Stimulated activated CD8-positive, alpha-beta memory T cell treated with anti-CD3 and anti-CD28 coated beads, Interleukin-4, amount 100 ng/mL, for 24 hours (primary cell): ENCODE measurements around the gene FBXW9.
"Not testable (repeated sequence)": the region's sequence is repeated elsewhere in the genome, so short reads cannot be mapped to it uniquely, and the experiment has no call there.

ENCODE experiments used
- DNase-seq: peaks from one replicate; pipeline ENCODE4 v3.0.0-alpha.2; 2020; ENCODE audit warnings: low read depth

FBXW9 gene

DNA sequence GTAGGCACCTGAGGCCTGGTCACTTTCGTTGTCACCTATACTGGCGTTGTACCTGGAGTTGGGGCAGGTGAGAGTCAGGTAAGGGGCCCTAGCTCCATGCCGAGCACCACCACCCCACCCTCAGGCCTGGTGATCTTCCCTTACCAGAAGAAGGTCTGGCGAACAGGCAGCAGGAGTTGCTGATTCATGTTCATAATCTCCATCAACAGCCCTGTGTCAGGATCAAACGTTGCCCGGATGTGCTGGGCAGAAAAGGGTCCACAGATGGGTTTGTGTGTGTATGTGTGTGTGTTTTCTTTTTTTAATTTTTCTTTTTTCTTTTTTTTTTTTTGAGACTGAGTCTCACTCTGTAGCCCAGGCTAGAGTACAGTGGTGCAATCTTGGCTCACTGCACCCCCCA is 44.2 kb downstream of the FBXW9 start:
- no peak for DNase-seq

DNA sequence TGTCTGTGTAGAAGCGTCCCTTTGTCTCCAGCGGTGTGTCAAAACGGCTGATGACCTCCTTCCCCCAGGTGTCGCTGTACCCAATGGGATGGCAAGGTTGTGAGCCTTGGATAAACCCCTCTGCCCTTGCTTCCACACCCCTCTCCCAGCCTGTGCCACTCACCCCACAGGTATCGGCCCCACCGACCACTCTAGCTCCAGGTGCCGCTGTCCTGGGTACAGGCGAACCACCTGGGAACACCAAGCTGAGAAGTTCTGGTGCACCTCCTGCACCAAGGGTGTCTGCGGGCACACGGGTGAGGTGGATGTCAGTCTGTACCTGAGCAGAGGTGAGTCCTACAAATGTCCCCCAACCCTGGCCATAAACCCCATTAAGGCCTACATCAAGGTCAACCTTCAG is 46.5 kb downstream of the FBXW9 start:
- no peak for DNase-seq

DNA sequence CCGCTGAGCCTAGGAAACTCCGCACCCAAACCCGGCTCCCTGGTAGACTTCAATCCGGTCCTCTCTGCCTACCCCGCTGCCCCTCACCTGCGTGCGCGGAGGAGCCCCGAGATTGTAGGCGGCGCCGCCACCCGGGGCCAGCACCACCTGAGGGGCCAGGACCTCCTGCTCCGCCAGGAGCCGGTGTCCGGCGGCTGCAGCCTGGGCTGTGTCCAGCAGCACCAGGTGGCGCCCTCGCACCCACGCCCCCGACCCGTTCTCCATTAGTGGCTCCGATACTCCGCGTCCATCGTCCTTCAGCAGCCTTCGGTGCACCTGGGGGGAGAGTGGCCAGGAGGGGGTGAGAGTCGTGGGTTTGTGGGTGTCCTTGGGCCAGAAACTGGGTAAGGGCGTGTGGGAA is 48.3 kb downstream of the FBXW9 start:
- DNase-seq: no peak

DNA sequence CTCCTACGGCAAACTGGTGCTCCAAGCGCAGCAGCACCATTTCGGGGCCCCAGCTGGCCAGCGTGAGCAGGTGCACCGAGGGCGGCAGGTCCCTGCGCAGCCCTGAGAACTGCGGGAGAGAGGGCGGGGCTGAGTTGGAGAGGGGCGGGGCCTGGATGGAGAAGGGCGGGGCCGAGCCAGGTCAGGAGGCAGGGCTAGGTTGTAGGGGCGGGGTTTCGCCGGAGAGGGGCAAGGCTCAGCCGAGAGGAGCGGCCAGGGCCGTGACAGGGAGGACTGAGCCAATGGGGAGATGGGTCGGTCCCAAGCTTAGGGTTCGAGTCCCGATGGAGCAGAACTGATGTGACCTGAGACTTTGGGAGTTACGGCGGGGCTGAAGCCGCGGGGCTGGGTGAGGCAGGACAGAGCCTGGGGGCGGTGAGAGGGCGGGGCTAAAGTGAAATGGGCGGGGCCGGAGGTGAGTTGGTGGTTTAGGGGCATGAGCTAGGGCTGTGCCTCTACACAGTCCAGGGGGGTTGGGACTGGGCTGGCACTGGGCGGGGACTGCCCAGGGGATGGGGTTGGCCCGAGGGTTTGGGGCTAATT is 48.9 kb downstream of the FBXW9 start:
- no peak for DNase-seq

DNA sequence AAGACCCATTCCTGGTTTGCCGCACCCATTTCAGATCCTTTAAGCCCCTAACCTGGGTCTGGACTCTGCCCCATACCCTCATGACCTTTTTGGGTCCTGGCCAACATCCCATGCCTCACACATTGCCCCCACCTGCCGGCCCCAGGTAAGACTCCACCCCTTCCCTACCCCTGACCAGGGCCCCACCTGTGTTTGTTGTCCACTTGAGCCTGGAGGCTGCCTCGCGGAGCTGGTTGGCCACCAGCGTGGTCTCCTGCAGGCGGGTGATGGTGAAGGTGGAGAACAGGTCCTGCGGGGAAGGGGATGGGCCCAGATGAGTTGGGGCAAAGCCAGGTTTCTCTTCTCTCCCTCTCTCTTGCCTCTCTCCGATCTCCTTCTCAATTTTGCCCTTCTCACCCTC is 49.4 kb downstream of the FBXW9 start:
- DNase-seq: no peak

DNA sequence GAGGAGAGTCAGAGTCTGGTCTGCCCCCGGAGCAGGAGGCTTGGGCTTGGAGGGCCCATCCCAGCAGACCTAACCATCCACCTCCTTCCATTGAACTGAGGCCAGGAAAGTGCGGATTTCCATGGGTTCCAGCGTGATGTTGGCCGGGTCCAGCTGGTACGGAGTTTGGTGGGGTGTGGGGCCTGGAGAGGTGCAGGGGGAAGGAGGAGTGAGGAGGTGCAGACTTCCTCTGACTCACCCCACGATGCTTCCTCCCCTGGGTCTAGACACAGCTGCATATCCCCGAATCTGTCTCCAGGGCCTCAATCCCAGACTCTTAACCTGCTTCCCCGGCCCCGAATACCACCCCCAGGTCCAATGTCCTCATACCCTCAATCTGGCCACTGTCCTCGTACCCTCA is 49.9 kb downstream of the FBXW9 start:
- no peak for DNase-seq

DNA sequence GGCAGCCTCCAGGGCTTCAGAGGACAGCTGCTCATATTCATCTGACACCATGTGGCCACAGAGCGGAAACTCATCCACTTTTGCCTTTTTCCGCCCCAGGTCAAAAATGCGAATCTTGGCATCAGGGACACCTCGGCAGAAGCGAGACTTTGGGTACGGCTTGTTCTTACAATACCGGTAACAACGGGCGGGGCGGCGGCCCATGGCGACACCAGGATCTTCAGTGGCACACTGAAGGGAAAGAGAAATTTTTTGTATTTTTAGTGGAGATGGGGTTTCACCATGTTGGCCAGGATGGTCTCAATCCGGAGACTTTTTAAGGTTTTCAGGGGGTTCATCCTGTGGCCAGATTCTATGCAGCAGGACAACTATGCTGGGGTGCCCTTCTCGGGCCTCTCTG is 52.7 kb downstream of the FBXW9 start:
- not testable (repeated sequence) for DNase-seq

DNA sequence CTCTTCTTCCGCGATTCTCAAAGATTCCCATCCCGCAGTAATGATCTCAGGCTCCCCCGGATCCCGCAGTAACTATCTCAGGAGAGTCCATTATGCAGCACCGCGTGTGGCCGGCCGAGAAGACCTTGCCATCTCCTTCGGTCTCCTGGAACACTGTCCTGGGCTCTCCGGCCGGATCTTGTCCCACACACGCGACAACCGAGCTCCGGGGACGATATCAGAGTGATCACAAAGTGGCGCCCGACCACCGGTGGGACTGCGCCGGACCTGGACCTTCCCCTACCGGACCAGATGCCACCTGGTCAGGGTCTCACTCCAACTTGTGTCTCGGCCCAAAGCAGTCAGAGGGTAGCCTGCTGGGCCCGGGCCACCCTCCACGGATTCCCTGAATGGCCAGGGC is 53.9 kb downstream of the FBXW9 start:
- no peak for DNase-seq

DNA sequence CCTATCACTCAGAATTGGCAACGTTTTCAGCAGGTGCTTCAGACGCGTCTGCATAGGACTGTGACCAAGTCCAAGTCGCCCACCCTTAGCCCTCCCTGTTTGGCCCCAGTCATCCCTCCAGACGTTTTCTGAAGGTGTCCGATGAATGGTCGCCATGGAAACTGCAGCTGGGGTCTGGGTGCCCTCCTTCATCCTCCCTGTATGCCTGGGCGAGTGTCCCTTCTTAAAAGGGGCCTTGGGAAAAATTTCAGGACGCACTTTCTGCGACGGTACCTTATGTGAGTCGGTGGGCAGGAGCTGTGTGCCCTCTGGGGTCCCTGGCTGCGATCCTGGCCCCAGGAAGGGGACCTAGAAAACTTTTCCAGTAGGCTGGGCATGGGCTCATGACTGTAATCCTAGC is 55.0 kb downstream of the FBXW9 start:
- DNase-seq: no peak

DNA sequence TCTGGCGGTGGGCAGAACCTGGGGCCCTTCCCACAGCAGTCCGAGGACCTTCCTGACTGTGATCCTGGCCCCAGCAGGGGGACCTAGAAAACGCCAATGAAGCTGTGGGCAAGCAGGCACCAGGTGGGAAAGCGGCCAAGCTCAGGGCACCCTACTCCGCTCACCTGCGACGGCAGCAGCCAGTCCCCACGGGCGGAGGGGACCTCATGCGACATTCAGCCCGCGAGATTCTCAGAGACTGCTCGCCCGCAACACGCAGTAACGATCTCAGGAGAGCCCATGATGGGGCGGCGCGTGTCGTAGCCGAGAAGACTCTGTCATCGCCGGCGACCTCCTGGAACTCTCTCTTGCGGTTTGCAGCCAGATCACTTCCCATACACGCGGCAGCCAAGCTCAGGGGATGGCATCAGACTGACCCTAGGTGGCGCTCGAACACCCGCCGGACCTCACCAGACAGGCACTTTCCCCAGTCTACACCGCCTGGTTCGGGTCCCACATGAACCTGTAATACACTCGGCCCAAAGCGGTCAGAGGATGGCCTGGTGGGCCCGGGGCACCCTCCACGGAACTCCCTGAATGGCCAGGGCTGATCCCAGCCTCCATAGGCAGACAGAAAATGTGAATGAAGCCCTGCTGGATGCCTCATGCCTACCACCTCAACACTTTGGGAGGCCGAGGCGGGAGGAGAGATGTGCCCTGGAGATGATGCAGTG is 56.4 kb downstream of the FBXW9 start:
- DNase-seq: peak; percentile 82
